Thyroid gland (tissue), 4 donors: Measurements from ENCODE around the gene KRT39.

Source experiments
- CTCF ChIP-seq, 6 experiments: fragments of 200-600 bp in 3 of 6; fragments of 450-650 bp in 3 of 6; sonication (generic) in 3 of 6; IDR thresholded peaks; one replicate each; pipeline ENCODE4 v1.5.1; 2016 to 2019; ENCODE audit warnings: antibody characterized with exemption in 6 of 6, mild to moderate bottlenecking in 2 of 6, inconsistent platforms in 1 of 6, moderate library complexity in 1 of 6
- POLR2A ChIP-seq, 2 donors: fragments of 450-650 bp; IDR thresholded peaks; one replicate each; pipeline ENCODE4 v1.6.1; 2017; ENCODE audit warnings: antibody characterized with exemption in 2 of 2, mild to moderate bottlenecking in 2 of 2, moderate library complexity in 1 of 2

GRCh38 chr17:40910441-40910841 lies 56.3 kb downstream of the KRT39 start:
- TF ChIP-seq CTCF (IDR thresholded peaks at IDR 0.05), result no peak
- TF ChIP-seq POLR2A (IDR thresholded peaks at IDR 0.05), result no peak
